SK-N-SH treated with all-trans-retinoic acid at 6 μM for 48 hours (cell line): ENCODE results near the gene CTXN1.
"Not testable (repeated sequence)": the region's sequence is repeated elsewhere in the genome, so short reads cannot be mapped to it uniquely, and the experiment has no call there.

Source experiments
- ATAC-seq: fragments of 200-7000 bp; cut with Tn5 transposase; 3 replicates; pipeline ENCODE4 v1.9.1; 2020; ENCODE audit warnings: mild to moderate bottlenecking, moderate library complexity
- ARNTL ChIP-seq: fragments of 450-650 bp; formaldehyde crosslinking; IDR thresholded peaks from 2 replicates; pipeline ENCODE4 v1.5.0; 2020; ENCODE audit warnings: low read depth, mild to moderate bottlenecking, moderate library complexity, borderline replicate concordance
- BACH2 ChIP-seq: fragments of 250-450 bp; sonication (Bioruptor Pico); IDR thresholded peaks from 2 replicates; pipeline ENCODE4 v1.9.0; 2021; ENCODE audit warnings: mild to moderate bottlenecking, borderline replicate concordance
- CSDC2 ChIP-seq: fragments of 250-450 bp; sonication (Bioruptor Pico); IDR thresholded peaks from 2 replicates; pipeline ENCODE4 v1.5.0; 2020; ENCODE audit warnings: mild to moderate bottlenecking, moderate library complexity
- GLIS3 ChIP-seq: fragments of 250-450 bp; sonication (Bioruptor Pico); IDR thresholded peaks from 2 replicates; pipeline ENCODE4 v1.5.0; 2020; ENCODE audit warnings: mild to moderate bottlenecking, moderate library complexity
- ISL1 ChIP-seq: fragments of 250-450 bp; sonication (Bioruptor Pico); IDR thresholded peaks from 2 replicates; pipeline ENCODE4 v2.1.2; 2022; ENCODE audit warnings: mild to moderate bottlenecking, moderate library complexity
- OSR1 ChIP-seq: fragments of 250-450 bp; sonication (Bioruptor Pico); IDR thresholded peaks from 2 replicates; pipeline ENCODE4 v1.8.0; 2022; ENCODE audit warnings: moderate library complexity, mild to moderate bottlenecking, inconsistent platforms
- SNAI2 ChIP-seq: fragments of 250-450 bp; sonication (Bioruptor Pico); IDR thresholded peaks from 2 replicates; pipeline ENCODE4 v1.5.0; 2020; ENCODE audit warnings: mild to moderate bottlenecking, moderate library complexity
- TCF4 ChIP-seq: fragments of 250-450 bp; sonication (Bioruptor Pico); IDR thresholded peaks from 2 replicates; pipeline ENCODE4 v1.8.0; 2021; ENCODE audit warnings: mild to moderate bottlenecking, moderate library complexity, borderline replicate concordance
- ZFP3 ChIP-seq: fragments of 250-450 bp; sonication (Bioruptor Pico); IDR thresholded peaks from 2 replicates; pipeline ENCODE4 v1.5.0; 2020; ENCODE audit warnings: mild to moderate bottlenecking, moderate library complexity
- ZFP30 ChIP-seq: fragments of 450-650 bp; formaldehyde crosslinking; IDR thresholded peaks from 2 replicates; pipeline ENCODE4 v1.5.0; 2022; ENCODE audit warnings: mild to moderate bottlenecking, moderate library complexity
- ZNF565 ChIP-seq: fragments of 450-650 bp; formaldehyde crosslinking; conservative IDR thresholded peaks from 2 replicates; pipeline ENCODE4 v1.5.0; 2020; ENCODE audit warnings: low read depth, mild to moderate bottlenecking, moderate library complexity
- ZNF70 ChIP-seq: fragments of 450-650 bp; formaldehyde crosslinking; IDR thresholded peaks from 2 replicates; pipeline ENCODE4 v1.5.0; 2020; ENCODE audit warnings: mild to moderate bottlenecking, moderate library complexity
- ZNF8 ChIP-seq: fragments of 450-650 bp; formaldehyde crosslinking; IDR thresholded peaks from 2 replicates; pipeline ENCODE4 v1.5.0; 2020; ENCODE audit warnings: mild to moderate bottlenecking, moderate library complexity
- TF ChIP-seq, protein P1 (sequence below): fragments of 250-450 bp; sonication (Bioruptor Pico); IDR thresholded peaks from 2 replicates; pipeline ENCODE4 v1.5.1; 2021; ENCODE audit warnings: mild to moderate bottlenecking, moderate library complexity
- TF ChIP-seq, protein P2 (sequence below): fragments of 250-450 bp; sonication (Bioruptor Pico); IDR thresholded peaks from 2 replicates; pipeline ENCODE4 v1.8.0; 2020; ENCODE audit warnings: mild to moderate bottlenecking, moderate library complexity, borderline replicate concordance
- TF ChIP-seq, protein P3 (sequence below): fragments of 250-450 bp; sonication (Bioruptor Pico); IDR thresholded peaks from 2 replicates; pipeline ENCODE4 v1.5.0; 2020; ENCODE audit warnings: mild to moderate bottlenecking, moderate library complexity
- TF ChIP-seq, protein P4 (sequence below): fragments of 250-450 bp; sonication (Bioruptor Pico); IDR thresholded peaks from 2 replicates; pipeline ENCODE4 v1.5.1; 2020; ENCODE audit warnings: low read depth, mild to moderate bottlenecking, moderate library complexity

Gene CTXN1

GRCh38 chr19:7930765-7931164 is 4.8 kb upstream of the CTXN1 start:
- ATAC-seq: no peak
- TF ChIP-seq, protein P1, sequence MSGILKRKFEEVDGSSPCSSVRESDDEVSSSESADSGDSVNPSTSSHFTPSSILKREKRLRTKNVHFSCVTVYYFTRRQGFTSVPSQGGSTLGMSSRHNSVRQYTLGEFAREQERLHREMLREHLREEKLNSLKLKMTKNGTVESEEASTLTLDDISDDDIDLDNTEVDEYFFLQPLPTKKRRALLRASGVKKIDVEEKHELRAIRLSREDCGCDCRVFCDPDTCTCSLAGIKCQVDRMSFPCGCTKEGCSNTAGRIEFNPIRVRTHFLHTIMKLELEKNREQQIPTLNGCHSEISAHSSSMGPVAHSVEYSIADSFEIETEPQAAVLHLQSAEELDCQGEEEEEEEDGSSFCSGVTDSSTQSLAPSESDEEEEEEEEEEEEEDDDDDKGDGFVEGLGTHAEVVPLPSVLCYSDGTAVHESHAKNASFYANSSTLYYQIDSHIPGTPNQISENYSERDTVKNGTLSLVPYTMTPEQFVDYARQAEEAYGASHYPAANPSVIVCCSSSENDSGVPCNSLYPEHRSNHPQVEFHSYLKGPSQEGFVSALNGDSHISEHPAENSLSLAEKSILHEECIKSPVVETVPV: no peak
- no peak for TF ChIP-seq ARNTL (CRISPR knock-in tag)
- TF ChIP-seq ZFP30 (CRISPR knock-in tag): no peak
- TF ChIP-seq ZNF8 (CRISPR knock-in tag): no peak
- TF ChIP-seq OSR1 (CRISPR knock-in tag): no peak
- no peak for TF ChIP-seq SNAI2 (CRISPR knock-in tag)
- TF ChIP-seq, protein P2, sequence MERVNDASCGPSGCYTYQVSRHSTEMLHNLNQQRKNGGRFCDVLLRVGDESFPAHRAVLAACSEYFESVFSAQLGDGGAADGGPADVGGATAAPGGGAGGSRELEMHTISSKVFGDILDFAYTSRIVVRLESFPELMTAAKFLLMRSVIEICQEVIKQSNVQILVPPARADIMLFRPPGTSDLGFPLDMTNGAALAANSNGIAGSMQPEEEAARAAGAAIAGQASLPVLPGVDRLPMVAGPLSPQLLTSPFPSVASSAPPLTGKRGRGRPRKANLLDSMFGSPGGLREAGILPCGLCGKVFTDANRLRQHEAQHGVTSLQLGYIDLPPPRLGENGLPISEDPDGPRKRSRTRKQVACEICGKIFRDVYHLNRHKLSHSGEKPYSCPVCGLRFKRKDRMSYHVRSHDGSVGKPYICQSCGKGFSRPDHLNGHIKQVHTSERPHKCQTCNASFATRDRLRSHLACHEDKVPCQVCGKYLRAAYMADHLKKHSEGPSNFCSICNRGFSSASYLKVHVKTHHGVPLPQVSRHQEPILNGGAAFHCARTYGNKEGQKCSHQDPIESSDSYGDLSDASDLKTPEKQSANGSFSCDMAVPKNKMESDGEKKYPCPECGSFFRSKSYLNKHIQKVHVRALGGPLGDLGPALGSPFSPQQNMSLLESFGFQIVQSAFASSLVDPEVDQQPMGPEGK: no peak
- TF ChIP-seq BACH2: no peak
- no peak for TF ChIP-seq ZNF70 (CRISPR knock-in tag)
- no peak for TF ChIP-seq ISL1
- TF ChIP-seq, protein P3, sequence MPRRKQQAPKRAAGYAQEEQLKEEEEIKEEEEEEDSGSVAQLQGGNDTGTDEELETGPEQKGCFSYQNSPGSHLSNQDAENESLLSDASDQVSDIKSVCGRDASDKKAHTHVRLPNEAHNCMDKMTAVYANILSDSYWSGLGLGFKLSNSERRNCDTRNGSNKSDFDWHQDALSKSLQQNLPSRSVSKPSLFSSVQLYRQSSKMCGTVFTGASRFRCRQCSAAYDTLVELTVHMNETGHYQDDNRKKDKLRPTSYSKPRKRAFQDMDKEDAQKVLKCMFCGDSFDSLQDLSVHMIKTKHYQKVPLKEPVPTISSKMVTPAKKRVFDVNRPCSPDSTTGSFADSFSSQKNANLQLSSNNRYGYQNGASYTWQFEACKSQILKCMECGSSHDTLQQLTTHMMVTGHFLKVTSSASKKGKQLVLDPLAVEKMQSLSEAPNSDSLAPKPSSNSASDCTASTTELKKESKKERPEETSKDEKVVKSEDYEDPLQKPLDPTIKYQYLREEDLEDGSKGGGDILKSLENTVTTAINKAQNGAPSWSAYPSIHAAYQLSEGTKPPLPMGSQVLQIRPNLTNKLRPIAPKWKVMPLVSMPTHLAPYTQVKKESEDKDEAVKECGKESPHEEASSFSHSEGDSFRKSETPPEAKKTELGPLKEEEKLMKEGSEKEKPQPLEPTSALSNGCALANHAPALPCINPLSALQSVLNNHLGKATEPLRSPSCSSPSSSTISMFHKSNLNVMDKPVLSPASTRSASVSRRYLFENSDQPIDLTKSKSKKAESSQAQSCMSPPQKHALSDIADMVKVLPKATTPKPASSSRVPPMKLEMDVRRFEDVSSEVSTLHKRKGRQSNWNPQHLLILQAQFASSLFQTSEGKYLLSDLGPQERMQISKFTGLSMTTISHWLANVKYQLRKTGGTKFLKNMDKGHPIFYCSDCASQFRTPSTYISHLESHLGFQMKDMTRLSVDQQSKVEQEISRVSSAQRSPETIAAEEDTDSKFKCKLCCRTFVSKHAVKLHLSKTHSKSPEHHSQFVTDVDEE (CRISPR knock-in tag): no peak
- TF ChIP-seq TCF4 (CRISPR knock-in tag): no peak
- TF ChIP-seq, protein P4, sequence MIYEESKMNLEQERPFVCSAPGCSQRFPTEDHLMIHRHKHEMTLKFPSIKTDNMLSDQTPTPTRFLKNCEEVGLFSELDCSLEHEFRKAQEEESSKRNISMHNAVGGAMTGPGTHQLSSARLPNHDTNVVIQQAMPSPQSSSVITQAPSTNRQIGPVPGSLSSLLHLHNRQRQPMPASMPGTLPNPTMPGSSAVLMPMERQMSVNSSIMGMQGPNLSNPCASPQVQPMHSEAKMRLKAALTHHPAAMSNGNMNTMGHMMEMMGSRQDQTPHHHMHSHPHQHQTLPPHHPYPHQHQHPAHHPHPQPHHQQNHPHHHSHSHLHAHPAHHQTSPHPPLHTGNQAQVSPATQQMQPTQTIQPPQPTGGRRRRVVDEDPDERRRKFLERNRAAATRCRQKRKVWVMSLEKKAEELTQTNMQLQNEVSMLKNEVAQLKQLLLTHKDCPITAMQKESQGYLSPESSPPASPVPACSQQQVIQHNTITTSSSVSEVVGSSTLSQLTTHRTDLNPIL (CRISPR knock-in tag): no peak

- not testable (repeated sequence) for ATAC-seq
These were observed 4.1 kb upstream of the CTXN1 start for GRCh38 chr19:7930030-7930429.

- peak; percentile 59 for ATAC-seq
- no peak for TF ChIP-seq OSR1 (CRISPR knock-in tag)
- no peak for TF ChIP-seq ZNF565 (CRISPR knock-in tag)
- TF ChIP-seq, protein P2: no peak; the same call in 1 of the 2 replicates
- TF ChIP-seq TCF4 (CRISPR knock-in tag): no peak
- TF ChIP-seq ZFP30 (CRISPR knock-in tag): no peak
- TF ChIP-seq ZFP3 (CRISPR knock-in tag): no peak
- TF ChIP-seq SNAI2 (CRISPR knock-in tag): no peak
- TF ChIP-seq CSDC2: no peak
- TF ChIP-seq, protein P3 (CRISPR knock-in tag): no peak
- no peak for TF ChIP-seq ZNF70 (CRISPR knock-in tag)
- no peak for TF ChIP-seq GLIS3
- TF ChIP-seq, all 23 proteins: peak for 0
These were observed 3.1 kb upstream of the CTXN1 start for GRCh38 chr19:7928741-7929701.
